A549 (cell line): ENCODE data around the gene GPM6B. TPM values are rescaled to one million over a fixed set of nuclear protein-coding genes. Genes with fewer than 3 reads are reported as not detected.

ENCODE experiments used
- ATAC-seq, 2 experiments: fragments of 200-7000 bp in 1 of 2; fragments of >200 bp in 1 of 2; cut with Nextera tagmentation in 1 of 2; cut with Tn5 transposase in 1 of 2; 3 replicates each; pipeline versions ENCODE4 v1.8.0 to v1.9.1; 2018 to 2020; ENCODE audit warnings: mild to moderate bottlenecking in 1 of 2, moderate library complexity in 1 of 2
- CTCF ChIA-PET: fragments of 300-600 bp; sonication (Branson Sonifier 250); formaldehyde crosslinking; extraction: SDS; loops from one replicate; lab custom pipeline; 2021; ENCODE audit warnings: antibody characterized with exemption, inconsistent platforms; lab: Yijun Ruan, JAX
- POLR2A ChIA-PET: fragments of 350-600 bp; formaldehyde crosslinking; extraction: SDS; loops from one replicate; lab custom pipeline; 2021; ENCODE audit warnings: antibody characterized with exemption, inconsistent platforms; lab: Yijun Ruan, JAX
- DNase-seq, 2 experiments: peaks; one replicate each; pipeline versions ENCODE4 v3.0.0 to v3.0.0-alpha.2; 2011 to 2016; ENCODE audit warnings: low read depth in 1 of 2, low spot score in 1 of 2
- FAIRE-seq: peaks from 2 replicates; lab custom pipeline; 2011; peaks lifted over from hg19 to GRCh38; lab: Jason Lieb, UNC
- H3K27ac ChIP-seq, 2 experiments: fragments of >200 bp; sonication (Bioruptor Twin); formaldehyde crosslinking; 3 replicates each; pipeline ENCODE4 v1.5.1; 2016 to 2017
- H3K4me1 ChIP-seq: fragments of >200 bp; sonication (Bioruptor Twin); formaldehyde crosslinking; 3 replicates; pipeline ENCODE4 v1.6.1; 2016
- H3K4me2 ChIP-seq: fragments of >200 bp; sonication (Bioruptor Twin); formaldehyde crosslinking; 3 replicates; pipeline ENCODE4 v1.6.1; 2016
- H3K4me3 ChIP-seq: fragments of >200 bp; sonication (Bioruptor Twin); formaldehyde crosslinking; 3 replicates; pipeline ENCODE4 v1.5.1; 2016
- H3K9me3 ChIP-seq: fragments of >200 bp; sonication (Bioruptor Twin); formaldehyde crosslinking; 3 replicates; pipeline ENCODE4 v1.6.1; 2016
- ATOH8 ChIP-seq: fragments of 250-450 bp; sonication (Bioruptor Pico); IDR thresholded peaks from 2 replicates; pipeline ENCODE4 v1.5.0; 2020; ENCODE audit warnings: low read depth, mild to moderate bottlenecking, moderate library complexity
- CBX8 ChIP-seq: fragments of 200-600 bp; sonication (generic); IDR thresholded peaks from 2 replicates; pipeline ENCODE4 v1.6.1; 2016
- CEBPB ChIP-seq, 2 experiments: fragments of >200 bp in 1 of 2; sonication (Bioruptor Twin) in 1 of 2; formaldehyde crosslinking in 1 of 2; IDR thresholded peaks; 2 replicates each; pipeline ENCODE4 v1.6.1; 2012 to 2016
- CHD2 ChIP-seq: fragments of 150-350 bp; IDR thresholded peaks from 2 replicates; pipeline ENCODE4 v1.6.1; 2014; ENCODE audit warnings: low read length; ENCODE audit not compliant: partially characterized antibody
- CTCF ChIP-seq: fragments of >200 bp; sonication (Bioruptor Twin); formaldehyde crosslinking; IDR thresholded peaks from 3 replicates; pipeline ENCODE4 v1.5.1; 2016
- ELK1 ChIP-seq: fragments of 150-350 bp; IDR thresholded peaks from 2 replicates; pipeline ENCODE4 v1.6.1; 2014; ENCODE audit warnings: low read depth, mild to moderate bottlenecking, low read length
- FOSB ChIP-seq: fragments of 250-450 bp; sonication (Bioruptor Pico); IDR thresholded peaks from 2 replicates; pipeline ENCODE4 v1.5.0; 2020; ENCODE audit warnings: mild to moderate bottlenecking, moderate library complexity
- HEYL ChIP-seq: fragments of 250-450 bp; sonication (Bioruptor Pico); IDR thresholded peaks from 2 replicates; pipeline ENCODE4 v1.8.0; 2021; ENCODE audit warnings: mild to moderate bottlenecking, moderate library complexity
- HOXB13 ChIP-seq: fragments of 250-450 bp; sonication (Bioruptor Pico); IDR thresholded peaks from 2 replicates; pipeline ENCODE4 v1.5.0; 2020; ENCODE audit warnings: low read depth, mild to moderate bottlenecking, moderate library complexity
- KDM1A ChIP-seq: fragments of 200-600 bp; sonication (generic); IDR thresholded peaks from 2 replicates; pipeline ENCODE4 v1.6.1; 2016; ENCODE audit warnings: low read depth, mild to moderate bottlenecking
- KDM5A ChIP-seq: fragments of 200-600 bp; sonication (generic); IDR thresholded peaks from 2 replicates; pipeline ENCODE4 v1.6.1; 2016; ENCODE audit warnings: antibody characterized with exemption, mild to moderate bottlenecking
- NFE2L2 ChIP-seq: fragments of 150-350 bp; conservative IDR thresholded peaks from 2 replicates; pipeline ENCODE4 v1.6.1; 2014; ENCODE audit warnings: low read length
- NR3C1 ChIP-seq: fragments of >200 bp; sonication (Bioruptor Twin); formaldehyde crosslinking; IDR thresholded peaks from 3 replicates; pipeline ENCODE4 v1.6.1; 2017
- PHF8 ChIP-seq: fragments of 200-600 bp; sonication (generic); IDR thresholded peaks from 2 replicates; pipeline ENCODE4 v1.6.1; 2016; ENCODE audit warnings: low read depth, mild to moderate bottlenecking, antibody characterized with exemption, moderate library complexity, borderline replicate concordance
- POLR2A ChIP-seq: IDR thresholded peaks from 2 replicates; pipeline ENCODE4 v1.6.1; 2012; ENCODE audit warnings: mild to moderate bottlenecking, low read length
- POLR2AphosphoS2 ChIP-seq: conservative IDR thresholded peaks from 2 replicates; pipeline ENCODE4 v1.6.1; 2012; ENCODE audit warnings: low read length, improper control_type of control experiment, inconsistent platforms
- RARB ChIP-seq: fragments of 250-450 bp; sonication (Bioruptor Pico); IDR thresholded peaks from 2 replicates; pipeline ENCODE4 v1.8.0; 2021; ENCODE audit warnings: mild to moderate bottlenecking, moderate library complexity
- RCOR1 ChIP-seq: fragments of 150-350 bp; IDR thresholded peaks from 2 replicates; pipeline ENCODE4 v1.6.1; 2014; ENCODE audit warnings: antibody characterized with exemption, low read length, low read depth
- REST ChIP-seq: fragments of 200-600 bp; sonication (generic); IDR thresholded peaks from 2 replicates; pipeline ENCODE4 v1.6.1; 2016; ENCODE audit warnings: antibody characterized with exemption, mild to moderate bottlenecking, moderate library complexity
- TFCP2L1 ChIP-seq: fragments of 250-450 bp; sonication (Bioruptor Pico); IDR thresholded peaks from 2 replicates; pipeline ENCODE4 v1.5.0; 2021; ENCODE audit warnings: mild to moderate bottlenecking
- TP53 ChIP-seq: fragments of 250-450 bp; sonication (Bioruptor Pico); IDR thresholded peaks from 2 replicates; pipeline ENCODE4 v1.5.0; 2021; ENCODE audit warnings: mild to moderate bottlenecking, moderate library complexity
- WGBS: methylation state at CpG from one replicate; pipeline ENCODE4 v1.1.6; 2017; ENCODE audit errors: missing lambda C conversion rate; 5-methylcytosine and 5-hydroxymethylcytosine counted together
- polyA plus RNA-seq, 4 experiments: library from polyadenylated mRNA; depleted of rRNA in 3 of 4; stranded (reverse); fragments of >200 nt; fragmentation: RNase III in 1 of 4; extraction: RNeasy Plus Mini Kit Qiagen cat#74134 plus additional on column Dnase treatment in 1 of 4; gene quantifications; 2 replicates in 3 of 4; 3 replicates in 1 of 4; pipeline ENCODE4 v1.2.3, GENCODE V29; 2011 to 2017

Gene GPM6B
- polyA plus RNA-seq, 2 of the 4 experiments (the other 2 are of a cell fraction): 0.05 to 0.10 TPM

GRCh38 chrX:13805241-13805640 is 11.7 kb downstream of the GPM6B start:
- Histone ChIP-seq H3K4me2 (no peak overlapping the region), H3K4me1 (no peaks in the 10 kb centered on the region), H3K4me3 (no peak overlapping the region), H3K9me3 (no peaks in the 10 kb centered on the region), H3K27ac (no peak overlapping the region)
- ATAC-seq: no peak
- FAIRE-seq: no peak
- ChIA-PET CTCF (no interaction called here), POLR2A (no interaction called here)
- 46% methylated on average over 2 of the region's 2 CpGs for WGBS
- no peak for DNase-seq
- TF ChIP-seq NR3C1: no peak
- TF ChIP-seq CEBPB (IDR thresholded peaks at IDR 0.05): no peak
- no peak for TF ChIP-seq CBX8
- TF ChIP-seq POLR2A: no peak
- no peak for TF ChIP-seq NFE2L2
- TF ChIP-seq POLR2AphosphoS2: no peak
- no peak for TF ChIP-seq KDM5A
- TF ChIP-seq HEYL (CRISPR knock-in tag): no peak
- no peak for TF ChIP-seq ELK1
- TF ChIP-seq ATOH8 (CRISPR knock-in tag): no peak
- no peak for TF ChIP-seq CHD2

GRCh38 chrX:13803116-13803515 is 13.8 kb downstream of the GPM6B start:
- FAIRE-seq (no peak), ATAC-seq (no peak), DNase-seq (no peak)
- Histone ChIP-seq H3K27ac (no peak overlapping the region), H3K9me3 (no peaks in the 10 kb centered on the region), H3K4me3 (no peak overlapping the region), H3K4me1 (no peaks in the 10 kb centered on the region), H3K4me2 (no peak overlapping the region)
- ChIA-PET CTCF (no interaction called here), POLR2A (no interaction called here)
- TF ChIP-seq HOXB13 (CRISPR knock-in tag) (no peak), TFCP2L1 (CRISPR knock-in tag) (no peak), REST (no peak), NR3C1 (no peak), KDM1A (no peak), PHF8 (no peak), RCOR1 (no peak), CTCF (no peak), RARB (CRISPR knock-in tag) (no peak), CBX8 (no peak), POLR2A (no peak), FOSB (CRISPR knock-in tag) (no peak), TP53 (CRISPR knock-in tag) (no peak)
- 30% methylated on average over 2 of the region's 6 CpGs for whole genome bisulfite sequencing
